Central memory CD8-positive, alpha-beta T cell (primary cell): ENCODE data around the gene ATP2A3.
A peak's percentile ranks its signal among the peaks of the same experiment; 100 is the strongest.

Experiments
- ATAC-seq: fragments of 150-1000 bp; cut with Tn5 transposase; replicated peaks from 2 replicates; pipeline ENCODE4 v1.10.0; 2022; ENCODE audit warnings: mild to moderate bottlenecking, moderate FRiP score, moderate number of reproducible peaks; ENCODE audit not compliant: poor library complexity, severe bottlenecking; ENCODE audit errors: extremely low read depth
- DNase-seq, 2 donors: peaks; one replicate each; pipeline ENCODE4 v3.0.0; 2021; ENCODE audit warnings: low spot score in 2 of 2
- H3K27ac Mint-ChIP-seq: one replicate; pipeline ENCODE4 v1.8.0; 2022; ENCODE audit warnings: low read depth, mild to moderate bottlenecking, moderate library complexity, mixed read lengths
- H3K27me3 Mint-ChIP-seq: one replicate; pipeline ENCODE4 v1.8.0; 2022; ENCODE audit warnings: mixed read lengths
- H3K36me3 Mint-ChIP-seq: one replicate; pipeline ENCODE4 v1.8.0; 2022; ENCODE audit warnings: mild to moderate bottlenecking, moderate library complexity, mixed read lengths; ENCODE audit not compliant: insufficient read depth
- H3K4me1 Mint-ChIP-seq: one replicate; pipeline ENCODE4 v1.8.0; 2022; ENCODE audit warnings: mixed read lengths
- H3K4me3 Mint-ChIP-seq: one replicate; pipeline ENCODE4 v1.8.0; 2022; ENCODE audit warnings: mild to moderate bottlenecking, moderate library complexity, mixed read lengths
- H3K9me3 Mint-ChIP-seq: one replicate; pipeline ENCODE4 v1.8.0; 2022; ENCODE audit warnings: mixed read lengths

The ATP2A3 gene

GRCh38 chr17:3914312-3914670, 49.9 kb downstream of the ATP2A3 start:
- peak overlapping the region; percentile 81 for H3K27ac Mint-ChIP-seq

DNA sequence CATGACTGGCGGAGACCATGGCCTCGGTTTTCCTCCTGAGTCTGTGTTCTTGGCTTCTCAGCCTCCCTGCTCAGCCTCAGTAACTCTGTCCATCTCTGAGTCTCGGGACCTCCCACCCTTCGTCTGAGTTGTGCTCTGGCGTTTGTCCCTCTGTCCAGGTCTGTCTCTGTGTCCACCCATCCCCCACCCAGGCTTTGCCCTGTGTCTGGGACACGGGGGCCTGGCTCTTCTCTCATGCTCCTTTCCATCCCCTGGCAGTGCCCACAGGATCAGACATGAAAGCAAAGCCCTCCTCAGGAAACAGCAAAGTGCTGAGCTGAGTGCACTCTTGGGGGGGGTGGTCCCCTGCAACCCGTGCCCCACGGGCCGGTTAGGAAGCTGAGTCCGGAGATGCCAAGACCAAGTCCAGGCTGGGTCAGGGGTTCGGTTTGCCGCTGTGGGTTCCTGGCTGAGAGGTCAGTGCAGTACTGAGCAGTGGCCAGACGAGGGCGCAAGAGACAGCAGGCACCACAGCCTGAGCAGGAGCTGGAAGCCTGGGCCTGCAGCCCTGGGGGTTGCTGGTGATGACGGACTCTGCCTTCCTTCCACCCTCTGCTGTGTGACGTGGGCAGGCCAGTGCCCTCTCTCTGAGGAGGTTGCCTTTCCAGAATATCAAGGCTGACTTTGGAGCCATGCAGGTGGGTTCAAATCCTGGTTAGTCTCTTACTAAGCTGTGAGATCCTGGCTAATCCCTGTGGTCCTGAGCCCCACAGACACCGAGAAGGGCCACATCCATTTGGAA, 50.5 kb downstream of the ATP2A3 start:
- Mint-ChIP-seq H3K4me3 (peak overlapping the region; percentile 31), H3K36me3 (peaks cover 14% of the 10 kb centered on the region), H3K4me1 (peaks cover 50% of the 10 kb centered on the region), H3K27me3 (no peaks in the 10 kb centered on the region), H3K27ac (peak overlapping the region; percentile 81), H3K9me3 (no peaks in the 10 kb centered on the region)
- ATAC-seq (no peak), DNase-seq (peak; percentile 70 to 84)

More at GRCh38 chr17:3914312-3914670, 49.9 kb downstream of the ATP2A3 start:
- Mint-ChIP-seq H3K4me3 (peak overlapping the region; percentile 31), H3K4me1 (peaks cover 50% of the 10 kb centered on the region), H3K27me3 (no peaks in the 10 kb centered on the region), H3K36me3 (peaks cover 15% of the 10 kb centered on the region), H3K9me3 (no peaks in the 10 kb centered on the region)
- no peak for ATAC-seq
- no peak for DNase-seq

- Mint-ChIP-seq H3K9me3 (no peaks in the 10 kb centered on the region), H3K27ac (peak overlapping the region; percentile 44), H3K36me3 (peaks cover 14% of the 10 kb centered on the region), H3K4me1 (peaks cover 46% of the 10 kb centered on the region), H3K4me3 (peak overlapping the region; percentile 33), H3K27me3 (no peaks in the 10 kb centered on the region)
- DNase-seq (no peak), ATAC-seq (no peak)
Observed at GRCh38 chr17:3912827-3913226, 51.4 kb downstream of the ATP2A3 start.

- Mint-ChIP-seq H3K27ac (peak overlapping the region; percentile 88), H3K36me3 (peaks cover 15% of the 10 kb centered on the region), H3K4me1 (peaks cover 38% of the 10 kb centered on the region), H3K4me3 (peak overlapping the region; percentile 61), H3K27me3 (no peaks in the 10 kb centered on the region), H3K9me3 (no peaks in the 10 kb centered on the region)
- peak; percentile 94 for ATAC-seq
- peak in 1 of 2 donors; percentile 79 for DNase-seq
Observed at GRCh38 chr17:3911271-3912053, 52.8 kb downstream of the ATP2A3 start.

- no peak for ATAC-seq
- H3K4me1 Mint-ChIP-seq: peaks cover 33% of the 10 kb centered on the region
- H3K4me3 Mint-ChIP-seq: peak overlapping the region; percentile 61
Observed at GRCh38 chr17:3910420-3911270, 53.6 kb downstream of the ATP2A3 start.

GRCh38 chr17:3909257-3909656, 55.0 kb downstream of the ATP2A3 start:
- DNase-seq: no peak
- H3K36me3 Mint-ChIP-seq: peaks cover 11% of the 10 kb centered on the region
- H3K4me1 Mint-ChIP-seq: peaks cover 25% of the 10 kb centered on the region
- H3K9me3 Mint-ChIP-seq: no peaks in the 10 kb centered on the region
- ATAC-seq: no peak
- H3K4me3 Mint-ChIP-seq: no peak overlapping the region
- H3K27ac Mint-ChIP-seq: peak overlapping the region; percentile 88
- no peaks in the 10 kb centered on the region for H3K27me3 Mint-ChIP-seq

More at GRCh38 chr17:3910420-3911270, 53.6 kb downstream of the ATP2A3 start:
- DNase-seq: no peak
- Mint-ChIP-seq H3K36me3 (peaks cover 15% of the 10 kb centered on the region), H3K27me3 (no peaks in the 10 kb centered on the region), H3K27ac (peak overlapping the region; percentile 88), H3K9me3 (no peaks in the 10 kb centered on the region)

DNA sequence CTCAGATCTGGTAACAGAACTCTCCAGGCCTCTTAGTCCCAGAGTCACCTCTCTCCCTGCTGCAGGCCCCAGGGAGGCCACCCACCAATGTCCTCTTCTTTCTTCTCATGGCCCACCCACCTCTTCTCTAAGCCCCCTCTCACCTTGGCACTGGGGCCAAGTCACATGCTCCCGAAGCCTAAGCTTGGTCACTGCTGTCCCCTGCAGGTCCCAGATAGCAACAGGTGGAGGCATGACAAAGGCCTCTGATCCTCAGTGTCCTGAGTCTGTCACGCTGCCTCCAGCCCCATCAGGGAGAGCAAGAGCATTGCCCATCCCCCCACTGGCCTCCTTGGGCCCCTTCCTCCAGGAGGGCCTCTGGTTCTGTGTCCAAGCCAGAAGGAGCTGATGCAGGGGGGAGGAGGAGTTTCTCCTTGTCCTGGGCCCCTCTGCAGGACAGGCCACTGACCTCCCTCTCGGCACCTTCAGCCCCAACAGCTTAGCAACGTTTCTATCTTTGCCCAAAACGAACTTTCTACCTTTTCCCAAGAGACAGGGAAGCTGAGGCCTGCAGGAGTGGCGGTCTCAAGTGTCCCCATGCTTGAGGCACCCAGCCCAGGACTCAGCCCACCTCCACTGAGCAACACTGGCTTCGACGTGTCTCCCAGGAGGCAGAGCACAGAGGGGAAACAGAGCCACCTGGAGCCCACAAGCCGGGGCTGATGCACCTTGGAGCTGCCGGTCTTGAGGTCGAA, 56.6 kb downstream of the ATP2A3 start:
- Mint-ChIP-seq H3K36me3 (peaks cover 5% of the 10 kb centered on the region), H3K27me3 (no peaks in the 10 kb centered on the region), H3K4me1 (peaks cover 13% of the 10 kb centered on the region), H3K27ac (no peak overlapping the region), H3K9me3 (no peaks in the 10 kb centered on the region), H3K4me3 (no peak overlapping the region)
- no peak for ATAC-seq
- DNase-seq: no peak

DNA sequence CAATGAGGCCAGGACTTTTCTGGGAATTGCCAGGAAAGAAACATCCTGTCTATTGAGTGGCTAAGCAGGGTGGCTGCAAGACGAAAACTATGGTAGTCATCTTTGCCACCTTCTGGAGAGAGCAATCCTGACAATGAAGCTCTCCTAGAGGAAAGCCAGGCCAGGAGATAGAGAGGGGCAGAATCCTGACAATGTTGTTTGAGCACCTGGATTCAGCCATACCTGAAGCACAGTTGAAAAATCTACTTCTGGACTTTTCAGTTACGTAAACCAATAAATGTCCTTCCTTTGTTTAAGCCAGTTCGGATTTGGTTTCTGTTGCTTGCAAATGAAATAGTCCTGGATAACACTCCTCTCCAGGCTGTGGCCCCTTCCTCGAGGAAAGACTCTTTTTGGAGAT, 57.4 kb downstream of the ATP2A3 start:
- no peak overlapping the region for H3K4me3 Mint-ChIP-seq
- ATAC-seq (no peak), DNase-seq (no peak)
- no peak overlapping the region for H3K27ac Mint-ChIP-seq
- no peaks in the 10 kb centered on the region for H3K9me3 Mint-ChIP-seq
- H3K4me1 Mint-ChIP-seq: peaks cover 10% of the 10 kb centered on the region
- peaks cover 5% of the 10 kb centered on the region for H3K36me3 Mint-ChIP-seq
- no peaks in the 10 kb centered on the region for H3K27me3 Mint-ChIP-seq

GRCh38 chr17:3905017-3905520, 59.2 kb downstream of the ATP2A3 start:
- ATAC-seq (no peak), DNase-seq (no peak)
- H3K9me3 Mint-ChIP-seq: no peaks in the 10 kb centered on the region
- H3K27me3 Mint-ChIP-seq: peaks cover 9% of the 10 kb centered on the region
- no peak overlapping the region for H3K27ac Mint-ChIP-seq
- no peak overlapping the region for H3K4me3 Mint-ChIP-seq
- peaks cover 3% of the 10 kb centered on the region for H3K36me3 Mint-ChIP-seq
- H3K4me1 Mint-ChIP-seq: no peaks in the 10 kb centered on the region

- ATAC-seq: no peak
- H3K4me1 Mint-ChIP-seq: no peaks in the 10 kb centered on the region
- H3K27me3 Mint-ChIP-seq: peaks cover 9% of the 10 kb centered on the region
- H3K4me3 Mint-ChIP-seq: no peak overlapping the region
- peaks cover 3% of the 10 kb centered on the region for H3K36me3 Mint-ChIP-seq
- no peaks in the 10 kb centered on the region for H3K9me3 Mint-ChIP-seq
- H3K27ac Mint-ChIP-seq: no peak overlapping the region
- no peak for DNase-seq
Observed at GRCh38 chr17:3904501-3904900, 59.7 kb downstream of the ATP2A3 start.

GRCh38 chr17:3903881-3904290, 60.4 kb downstream of the ATP2A3 start:
- no peak for ATAC-seq
- Mint-ChIP-seq H3K27ac (no peak overlapping the region), H3K27me3 (peaks cover 9% of the 10 kb centered on the region), H3K4me1 (no peaks in the 10 kb centered on the region), H3K9me3 (no peaks in the 10 kb centered on the region), H3K4me3 (no peak overlapping the region), H3K36me3 (peaks cover 3% of the 10 kb centered on the region)
- DNase-seq: no peak
